Ureter (tissue), 1 donor: Measurements from ENCODE around the gene OXER1. TPM values are rescaled to one million over a fixed set of nuclear protein-coding genes. Genes with fewer than 3 reads are reported as not detected.
"Not testable (repeated sequence)": the region's sequence is repeated elsewhere in the genome, so short reads cannot be mapped to it uniquely, and the experiment has no call there.

Source experiments
- DNase-seq: peaks from one replicate; pipeline ENCODE4 v3.0.0-alpha.2; 2020; ENCODE audit warnings: low spot score
- total RNA-seq: library from RNA; stranded (reverse); gene quantifications from one replicate; pipeline ENCODE4 v1.2.4, GENCODE V29; 2023
- donor health status: DM: yes; HTN: yes; CAD: no.

OXER1 gene
- total RNA-seq, 1 donor from 2014 or later, result 3.1 TPM

DNA sequence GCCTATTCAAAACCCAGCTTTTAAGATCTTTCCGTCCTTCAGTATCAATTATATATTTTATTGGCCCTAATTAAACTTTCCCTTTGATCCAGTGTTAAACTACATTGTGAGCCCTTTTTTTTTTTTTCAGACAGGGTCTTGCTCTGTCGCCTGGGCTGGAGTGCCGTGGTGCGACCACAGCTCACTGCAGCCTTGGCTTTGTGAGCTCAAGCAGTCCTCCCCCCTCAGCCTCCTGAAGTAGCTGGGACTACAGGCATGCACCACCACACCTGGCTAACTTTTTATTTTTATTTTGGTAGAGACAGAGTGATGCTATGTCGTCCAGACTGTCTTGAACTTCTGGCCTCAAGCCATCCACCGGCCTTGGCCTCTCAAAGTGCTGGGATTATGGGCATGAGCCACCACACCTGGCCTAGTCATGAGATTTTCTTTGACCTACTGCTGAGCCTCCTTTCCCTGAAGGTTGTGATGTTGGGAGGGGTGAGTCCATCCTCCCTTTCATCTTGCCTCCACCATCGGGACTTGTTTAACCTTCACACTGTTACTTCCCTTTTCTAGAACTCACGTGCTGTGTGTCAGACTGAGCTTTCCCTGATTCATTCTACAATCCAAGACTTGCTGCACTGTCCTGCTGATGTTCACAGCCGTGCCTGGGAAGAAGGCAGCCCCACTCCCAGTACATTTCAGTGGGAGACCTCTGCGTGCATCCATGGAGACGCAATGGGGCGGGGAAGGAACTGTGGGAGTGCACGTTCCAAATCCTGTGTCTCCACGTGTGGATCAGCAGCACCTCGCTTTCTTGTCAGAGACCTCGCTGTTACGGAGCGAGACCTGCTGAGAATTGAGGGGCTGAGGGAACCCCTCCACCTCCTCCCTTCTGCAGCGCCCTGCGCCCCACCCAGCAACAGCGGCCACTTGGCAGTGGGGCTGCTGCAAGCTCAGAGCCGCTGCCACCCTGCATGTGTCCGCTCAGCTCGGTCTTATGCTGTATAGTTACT is 10.8 kb downstream of the OXER1 start:
- no peak for DNase-seq

DNA sequence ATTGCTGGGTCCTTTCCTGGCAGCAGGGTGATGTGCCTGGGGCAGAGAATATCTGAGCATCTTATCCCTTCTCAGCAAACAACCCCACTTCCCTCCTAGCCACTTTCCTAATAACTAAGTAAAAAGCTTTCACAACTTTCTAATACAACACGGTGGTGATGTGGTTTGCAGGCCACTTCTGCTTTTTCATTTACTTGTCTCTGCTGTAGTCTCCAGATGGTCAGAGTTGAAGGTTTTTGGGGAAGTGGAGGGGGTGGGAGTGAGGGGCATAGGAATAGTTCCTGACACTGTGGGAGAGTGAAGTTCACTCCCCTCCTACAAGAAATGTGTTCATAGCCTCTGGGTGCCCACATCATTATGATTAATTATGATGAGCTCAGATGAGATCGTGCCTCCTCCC is 11.6 kb downstream of the OXER1 start:
- no peak for DNase-seq

DNA sequence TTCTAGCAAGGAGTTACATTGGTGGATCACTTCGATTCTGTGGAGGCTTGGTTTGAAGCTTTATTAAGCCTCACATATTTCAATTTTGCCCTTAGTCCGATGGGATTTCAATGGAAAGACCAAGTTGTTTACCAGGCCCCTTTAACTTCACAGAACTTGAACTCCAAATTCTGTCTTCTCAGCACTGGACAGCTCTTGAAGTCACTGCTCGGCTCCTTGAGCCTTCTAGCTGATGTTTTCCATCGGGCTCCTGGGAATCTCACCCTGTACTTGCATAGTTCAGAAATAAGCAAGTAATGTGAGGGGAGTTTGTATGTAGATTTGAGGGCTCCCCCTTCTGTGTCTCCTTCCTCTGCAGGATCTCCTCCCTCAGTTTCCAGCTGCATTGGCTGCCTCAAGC is 15.1 kb downstream of the OXER1 start:
- no peak for DNase-seq

DNA sequence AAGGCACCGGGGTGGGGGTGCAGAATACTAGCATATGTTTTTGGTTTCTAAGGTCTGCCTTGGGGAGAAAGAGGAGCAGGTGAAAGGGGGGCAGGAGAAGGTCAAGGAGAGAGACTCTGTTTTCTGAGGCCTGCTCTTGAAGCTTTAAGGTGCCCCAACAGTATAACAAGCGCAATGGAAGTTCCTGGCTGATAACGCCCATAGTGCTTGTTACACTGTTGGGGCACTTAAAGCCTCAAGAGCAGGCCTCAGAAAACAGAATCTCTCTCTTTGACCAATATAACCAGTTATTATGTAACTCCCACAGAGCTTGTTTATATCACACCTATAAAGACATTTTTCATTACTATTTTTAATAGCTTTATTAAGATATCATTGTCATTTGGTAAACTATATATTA is 16.5 kb downstream of the OXER1 start:
- DNase-seq, result no peak

DNA sequence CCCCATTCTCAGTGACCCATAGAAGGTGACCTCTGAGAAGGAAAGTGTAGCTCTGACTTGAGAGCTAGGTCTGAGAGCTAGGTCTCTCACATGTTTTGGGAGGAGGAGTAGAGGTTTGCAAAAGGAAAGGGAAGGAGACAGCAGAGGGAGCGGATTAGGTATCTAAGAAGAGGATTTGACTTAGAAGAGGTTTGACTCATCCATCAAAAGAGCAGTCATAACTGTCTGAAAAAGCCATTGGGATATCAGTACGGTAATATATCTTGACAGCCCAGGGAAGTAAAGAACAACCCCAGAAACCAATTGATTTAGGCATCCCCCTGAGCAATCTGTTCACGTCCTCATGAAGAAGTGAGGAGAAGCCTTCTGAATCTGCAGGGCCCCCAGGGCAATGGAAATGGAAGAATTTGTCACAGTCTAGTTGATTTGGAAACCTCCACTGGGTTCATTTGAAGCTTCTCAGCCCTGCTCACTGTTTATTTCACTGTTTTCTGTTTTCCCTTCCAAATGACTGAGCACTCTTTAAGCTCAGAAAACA is 19.3 kb downstream of the OXER1 start:
- no peak for DNase-seq

DNA sequence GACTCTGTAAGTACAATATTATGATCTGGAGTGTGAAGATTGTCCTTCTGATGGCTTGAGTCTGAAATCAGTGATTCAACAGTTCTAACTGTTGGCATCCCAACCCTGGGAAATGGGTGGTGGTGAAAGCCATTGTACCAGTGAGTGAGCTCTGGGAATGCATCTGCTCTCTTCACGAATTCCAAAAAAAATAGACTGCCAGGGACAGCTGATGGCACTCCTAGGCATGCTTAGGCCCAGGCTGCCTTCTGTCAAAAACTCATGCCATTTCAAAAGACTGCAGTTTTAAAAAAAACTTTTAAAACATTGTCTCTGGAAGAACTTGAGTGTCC is 20.3 kb downstream of the OXER1 start:
- DNase-seq, result no peak

DNA sequence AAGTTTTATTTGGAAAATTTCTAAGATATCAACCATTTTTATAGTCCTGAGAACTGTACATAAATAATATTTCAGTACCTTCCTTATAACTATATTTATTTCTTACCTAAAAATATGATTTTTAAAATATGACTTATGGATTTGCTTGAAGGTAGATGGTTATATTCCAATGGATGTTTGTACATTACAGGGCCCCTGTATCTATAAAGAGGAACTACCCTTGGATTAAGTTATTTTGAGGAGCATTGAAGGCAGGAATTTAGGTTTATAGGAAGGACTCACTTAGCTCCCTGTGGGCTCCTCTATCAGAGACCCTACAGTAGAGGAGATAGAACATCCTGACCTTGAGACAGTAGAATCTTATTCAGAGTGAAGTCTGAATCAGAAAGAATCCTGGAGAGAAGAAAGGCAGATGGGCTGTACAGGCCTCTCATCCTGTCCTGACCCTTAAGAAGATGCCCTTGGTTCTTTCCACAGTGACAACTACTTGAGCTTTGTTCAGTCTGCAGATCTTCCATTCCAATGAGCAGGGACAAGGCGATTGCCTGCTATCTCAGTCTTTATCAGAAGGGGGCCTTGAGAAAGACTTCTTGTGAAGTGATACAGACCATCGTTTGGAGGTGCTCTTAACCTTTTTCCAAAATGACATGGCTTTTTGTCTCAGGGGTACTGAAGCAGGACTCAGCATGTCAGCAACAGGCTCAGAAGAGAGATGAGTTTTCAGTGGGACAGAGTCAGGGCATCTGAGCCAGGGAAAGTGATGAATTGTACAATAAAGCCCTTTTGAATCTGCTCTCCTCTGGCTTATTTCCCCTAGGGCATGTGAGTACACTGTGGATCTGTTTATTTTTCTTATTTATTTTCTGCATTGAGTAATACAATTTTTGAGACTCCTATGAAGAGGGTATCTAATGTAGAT is 20.9 kb downstream of the OXER1 start:
- DNase-seq, result no peak

DNA sequence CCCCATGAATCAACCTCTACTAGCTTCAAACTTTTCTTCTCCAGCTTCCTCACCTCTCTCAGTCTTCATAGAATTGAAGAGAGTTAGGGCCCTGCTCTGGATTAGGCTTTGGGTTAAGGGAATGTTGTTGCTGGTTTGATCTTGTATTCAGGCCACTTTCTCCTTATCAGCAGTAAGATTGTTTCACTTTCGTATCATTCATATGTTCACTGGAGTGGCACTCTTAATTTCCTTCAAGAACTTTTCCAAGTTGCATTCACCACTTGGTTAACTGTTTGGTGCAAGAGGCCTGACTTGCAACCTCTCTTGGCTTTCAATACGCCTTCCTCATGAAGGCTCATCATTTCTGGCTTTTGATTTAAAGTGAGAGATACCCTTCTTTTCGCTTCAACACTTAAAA is 22.8 kb downstream of the OXER1 start:
- no peak for DNase-seq

DNA sequence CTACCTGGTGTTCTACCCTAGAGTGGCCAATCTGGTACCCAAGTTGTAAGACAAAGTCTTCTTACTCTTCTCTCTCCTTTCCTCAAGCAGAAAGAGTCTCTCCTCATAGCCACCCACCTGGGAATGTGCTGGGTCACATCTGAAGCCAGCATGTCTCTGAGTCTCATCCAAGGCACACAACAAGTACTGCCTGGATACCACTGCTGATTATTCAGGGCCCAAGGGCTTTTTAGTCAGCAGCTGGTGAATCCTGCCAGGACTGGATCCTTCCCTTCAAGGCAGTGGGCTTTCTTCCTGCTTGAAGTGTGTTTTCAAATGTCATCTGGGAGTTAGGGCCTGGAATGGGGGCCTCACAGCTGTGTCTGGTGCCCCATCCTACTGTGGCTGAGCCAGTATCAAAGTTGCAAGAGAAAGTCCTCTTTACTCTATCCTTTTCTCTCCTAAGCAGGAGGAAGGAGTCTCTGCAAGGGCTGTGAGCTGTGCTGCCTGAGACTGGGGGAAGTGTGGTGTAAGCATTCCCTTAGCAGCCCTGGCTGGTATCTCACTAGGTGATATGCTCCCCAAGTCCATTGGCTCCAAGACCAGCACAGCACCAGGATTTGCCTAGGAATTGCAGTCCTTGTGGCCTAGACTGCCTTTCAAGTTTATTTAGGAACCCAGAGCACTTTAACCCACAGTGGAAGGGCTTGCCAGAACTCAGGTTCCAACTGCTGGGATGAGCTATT is 27.2 kb downstream of the OXER1 start:
- no peak for DNase-seq

DNA sequence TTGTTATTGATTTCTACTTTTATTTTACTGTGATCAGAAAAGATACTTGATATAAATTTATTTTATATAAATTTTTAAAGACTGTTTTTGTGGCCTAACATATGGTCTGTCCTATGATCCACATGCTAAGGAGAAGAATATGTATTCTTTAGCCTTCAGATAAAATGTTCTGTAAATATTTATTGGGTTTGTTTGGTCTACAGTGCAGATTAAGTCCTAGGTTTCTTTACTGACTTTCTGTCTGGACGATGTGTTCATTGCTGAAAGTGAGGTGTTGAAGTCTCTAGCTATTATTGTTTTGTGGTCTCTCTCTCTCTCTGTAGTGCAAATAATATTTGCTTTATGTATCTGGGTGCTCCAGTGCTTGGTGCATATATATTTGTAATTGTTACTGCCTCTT is 30.1 kb downstream of the OXER1 start:
- DNase-seq, result no peak

DNA sequence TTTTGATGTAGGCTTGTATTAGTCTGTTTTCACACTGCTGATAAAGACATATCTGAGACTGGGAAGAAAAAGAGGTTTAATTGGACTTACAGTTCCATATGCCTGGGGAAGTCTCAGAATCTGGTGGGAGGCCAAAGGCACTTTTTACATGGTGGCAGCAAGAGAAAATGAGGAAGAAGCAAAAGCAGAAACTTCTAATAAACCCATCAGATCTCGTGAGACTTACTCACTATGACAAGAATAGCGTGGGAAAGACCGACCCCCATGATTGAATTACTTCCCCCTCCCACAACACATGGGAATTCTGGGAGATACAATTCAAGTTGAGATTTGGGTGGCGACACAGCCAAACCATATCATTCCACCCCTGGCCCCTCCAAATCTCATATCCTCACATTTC is 32.6 kb downstream of the OXER1 start:
- not testable (repeated sequence) for DNase-seq

DNA sequence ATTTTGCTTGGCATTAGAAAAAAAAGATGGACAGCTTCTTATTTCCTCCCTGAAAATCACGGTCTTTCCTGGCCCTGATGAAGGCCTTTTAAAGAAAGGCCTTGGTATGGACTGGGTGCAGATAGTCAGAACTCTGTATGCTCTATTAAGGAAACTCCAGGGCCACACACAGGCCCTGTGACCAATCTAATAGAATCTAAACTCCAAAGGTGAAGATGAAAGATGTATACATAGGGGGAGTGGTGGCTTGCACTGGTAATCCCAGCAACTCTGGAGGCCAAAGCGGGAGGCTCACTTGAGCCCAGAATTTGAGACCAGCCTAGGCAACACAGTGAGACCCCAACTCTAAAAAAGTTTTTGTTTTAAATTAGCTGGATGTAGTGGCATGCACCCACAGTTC is 37.3 kb downstream of the OXER1 start:
- no peak for DNase-seq

DNA sequence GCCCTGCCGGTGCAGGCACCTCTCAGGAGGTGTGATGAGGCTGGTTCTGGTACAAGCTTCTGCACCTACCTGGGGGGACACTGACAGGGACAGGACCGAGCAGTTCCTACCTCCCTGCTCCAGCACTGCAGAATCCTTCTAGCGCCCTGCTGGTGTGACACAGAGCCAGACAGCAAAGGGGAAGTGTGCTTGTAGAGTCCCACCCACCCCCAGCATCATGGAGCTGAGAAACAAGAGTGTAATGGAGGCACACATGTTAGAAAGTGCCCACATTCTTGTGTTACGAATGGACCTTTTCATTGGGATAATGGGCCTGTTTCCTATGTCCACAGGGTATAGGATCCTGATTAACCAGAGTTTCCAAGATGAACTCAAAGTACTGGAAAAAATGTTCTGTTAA is 38.3 kb downstream of the OXER1 start:
- DNase-seq, result no peak

DNA sequence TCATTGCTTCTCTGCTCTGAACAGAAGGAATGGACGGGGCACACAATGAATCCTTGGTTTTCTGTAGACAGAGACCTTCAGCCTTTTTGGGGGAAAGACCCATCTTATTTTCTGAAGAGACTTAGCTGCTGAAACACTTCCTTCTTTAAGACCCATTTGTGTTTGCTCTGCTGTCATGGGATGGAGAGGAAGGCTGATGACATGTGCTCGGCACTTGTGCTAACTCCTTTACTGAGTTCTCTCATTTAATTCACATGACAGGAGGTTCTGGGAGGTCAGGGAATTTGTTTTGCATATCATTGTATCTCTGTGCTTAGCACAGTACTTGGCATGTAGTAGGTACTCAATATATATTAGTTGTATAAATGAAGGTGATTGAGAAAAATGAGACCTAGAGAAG is 39.0 kb downstream of the OXER1 start:
- DNase-seq, result no peak

DNA sequence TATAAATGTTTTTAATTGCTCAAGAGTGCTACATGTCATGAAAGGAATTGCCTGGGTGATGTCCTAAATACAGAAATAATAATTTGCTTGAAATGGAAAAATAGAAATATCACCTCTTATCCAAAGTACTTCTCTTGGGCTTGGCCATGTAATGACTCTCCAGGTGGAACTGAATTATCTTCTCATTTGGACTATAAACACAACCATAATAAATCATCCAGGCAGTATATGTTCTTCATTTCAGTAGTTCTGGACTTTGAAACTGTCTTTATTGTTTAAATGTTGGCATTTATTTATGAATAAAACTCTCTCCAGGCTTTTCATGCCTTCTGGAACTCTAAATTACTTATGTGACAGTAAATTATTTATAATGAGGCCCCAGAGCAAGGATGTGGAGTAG is 40.5 kb downstream of the OXER1 start:
- DNase-seq, result no peak

DNA sequence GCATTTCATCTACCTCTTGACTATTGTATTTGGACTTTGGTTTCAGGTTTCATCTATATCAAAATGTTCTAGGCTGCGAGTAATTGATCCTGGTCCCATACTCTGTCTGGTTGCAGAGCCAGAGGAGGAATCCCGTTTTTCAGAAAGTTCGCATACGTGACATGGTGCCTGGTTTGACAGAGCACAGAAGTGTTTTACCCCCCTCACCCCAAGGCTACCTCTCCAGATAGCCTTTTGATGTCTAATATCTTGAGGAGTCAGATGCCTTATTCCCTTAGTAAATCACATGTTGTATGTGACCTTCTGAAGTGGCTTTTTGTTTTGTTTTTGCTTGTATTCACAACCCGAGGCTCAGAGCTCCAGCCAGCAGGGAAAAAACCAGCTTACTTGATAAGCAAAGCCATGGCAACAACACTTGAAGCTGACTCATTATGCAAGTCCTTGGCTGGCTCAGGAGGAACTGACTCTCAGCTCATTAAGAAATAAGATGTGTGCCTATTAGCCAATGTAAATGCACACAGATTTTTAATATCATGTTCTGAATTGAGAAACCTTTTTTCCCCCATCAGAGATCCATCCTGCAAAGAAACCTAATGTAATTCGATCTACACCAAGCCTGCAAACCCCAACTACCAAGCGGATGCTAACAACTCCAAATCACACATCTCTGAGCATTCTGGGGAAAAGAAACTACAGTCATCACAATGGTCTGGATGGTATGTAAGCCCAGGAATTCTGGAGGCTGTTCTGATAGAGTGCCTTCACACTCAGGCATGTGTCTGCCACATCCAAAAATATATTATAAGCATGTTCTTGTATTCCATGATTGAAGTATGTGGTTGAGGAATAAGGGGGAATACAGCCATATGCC is 41.4 kb downstream of the OXER1 start:
- DNase-seq, result no peak

DNA sequence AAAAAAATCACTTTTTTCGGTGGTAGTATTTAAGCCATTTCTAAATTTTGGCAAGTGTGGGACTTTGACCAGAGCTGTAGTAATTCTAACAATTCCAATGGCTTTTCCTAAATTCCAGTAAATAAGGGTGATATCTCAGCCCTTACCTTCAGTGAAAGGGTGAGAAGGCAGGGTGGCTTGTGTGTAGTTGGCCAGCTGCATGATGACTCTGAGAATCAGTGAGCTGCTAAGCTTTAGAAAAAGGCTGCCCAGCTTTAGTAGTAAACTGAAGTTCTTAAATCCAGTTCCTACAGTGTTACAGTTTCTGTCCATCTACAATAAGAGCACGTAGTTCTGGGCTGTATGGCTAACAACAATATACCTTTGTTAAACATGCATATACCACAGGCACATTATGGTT is 42.0 kb downstream of the OXER1 start:
- no peak for DNase-seq

DNA sequence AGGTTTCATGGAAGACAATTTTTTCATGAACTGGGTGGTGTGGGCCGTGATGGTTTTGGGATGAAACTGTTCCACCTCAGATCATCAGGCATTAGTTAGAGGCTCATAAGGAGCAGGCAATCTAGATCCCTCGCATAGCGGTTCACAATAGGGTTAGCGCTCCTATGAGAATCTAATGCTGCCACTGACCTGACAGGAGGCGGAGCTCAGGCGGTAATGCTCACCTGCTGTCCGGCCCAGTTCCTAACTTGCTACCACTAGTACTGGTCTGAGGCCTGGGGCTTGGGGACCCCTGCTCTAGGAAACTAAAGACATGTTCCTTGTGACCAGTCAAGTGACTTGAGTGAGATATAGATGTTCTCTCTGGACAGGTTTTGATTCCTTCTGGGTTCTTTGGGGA is 49.2 kb downstream of the OXER1 start:
- no peak for DNase-seq

DNA sequence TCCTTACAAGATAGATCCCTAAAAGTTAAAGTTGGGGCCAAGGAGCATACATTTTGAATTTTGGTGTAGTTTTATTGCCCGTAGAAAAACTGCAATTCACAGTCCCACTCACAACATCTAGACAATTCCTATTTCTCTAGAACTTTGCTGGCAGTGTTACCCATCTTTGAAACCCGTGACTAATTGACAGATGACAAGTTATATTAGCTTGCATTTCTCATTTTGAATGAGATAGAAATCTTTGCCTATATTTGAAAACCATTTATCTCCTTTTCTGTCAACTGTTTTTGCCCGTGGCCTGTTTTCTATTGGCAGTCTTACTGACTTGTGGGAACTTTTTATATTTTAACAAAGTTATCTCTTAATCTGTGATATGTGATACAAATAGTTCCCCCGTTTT is 50.0 kb downstream of the OXER1 start:
- no peak for DNase-seq

DNA sequence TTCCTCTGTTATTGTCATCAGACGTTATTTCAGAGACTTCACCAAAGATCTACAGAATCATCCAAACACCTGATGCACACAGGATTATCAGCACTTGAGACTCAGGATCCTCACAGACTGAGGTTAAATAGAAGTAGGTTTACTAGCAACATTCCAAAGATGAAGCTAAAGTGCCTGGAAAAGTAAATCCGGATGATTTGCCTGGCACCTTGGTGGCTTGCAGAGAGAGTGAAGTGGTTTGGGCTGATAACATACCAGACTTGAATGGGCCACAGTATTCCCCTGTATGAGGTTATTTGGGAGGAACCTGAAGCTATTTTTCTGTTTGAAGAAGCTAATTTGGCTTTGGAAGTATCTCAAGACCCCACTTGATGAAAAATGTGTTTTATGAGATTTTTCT is 51.0 kb downstream of the OXER1 start:
- no peak for DNase-seq
